Renal cortex interstitium (tissue), 15 donors: ENCODE results near the gene TFCP2. TPM values are rescaled to one million over a fixed set of nuclear protein-coding genes. Genes with fewer than 3 reads are reported as not detected.
A peak's percentile ranks its signal among the peaks of the same experiment; 100 is the strongest.
"Not testable (repeated sequence)": the region's sequence is repeated elsewhere in the genome, so short reads cannot be mapped to it uniquely, and the experiment has no call there.

Experiments
- DNase-seq, 11 donors: peaks; one replicate each; pipeline ENCODE4 v3.0.0-alpha.2; 2013; ENCODE audit warnings: low read depth in 9 of 11, low spot score in 4 of 11; ENCODE audit errors: extremely low read depth in 1 of 11
- long read RNA-seq, 16 experiments: transcript quantifications; one replicate each; lab custom pipeline, GENCODE V29; 2026
- polyA plus RNA-seq, 3 donors: library from polyadenylated mRNA; unstranded; fragments of 120-200 nt; gene quantifications; one replicate each; pipeline ENCODE4 v1.2.1, GENCODE V29; 2013; ENCODE audit not compliant: insufficient read length in 3 of 3

TFCP2 gene
- polyA plus RNA-seq, result 10 to 100 TPM; 53.0 to 55.1 (median 54.1) TPM
- long read RNA-seq, donor 1, partial matches to known transcripts, result 0 of 2 reads
- long read RNA-seq, donor 1, other reads (novel, unspliced or antisense), result 0 of 2 reads
- long read RNA-seq, donor 2, partial matches to known transcripts, result 0 of 1 reads
- long read RNA-seq, donor 2, other reads (novel, unspliced or antisense), result 0 of 1 reads
- long read RNA-seq, donor 3, transcript TFCP2-201 (15 exons, 3,546 nt), result major isoform, 5 of 5 reads
- long read RNA-seq, donor 3, partial matches to known transcripts, result 0 of 5 reads
- long read RNA-seq, donor 3, other reads (novel, unspliced or antisense), result 0 of 5 reads
- long read RNA-seq, donor 4, partial matches to known transcripts, result 0 of 3 reads
- long read RNA-seq, donor 4, other reads (novel, unspliced or antisense), result 0 of 3 reads
- long read RNA-seq, donor 5, result 0 reads
- long read RNA-seq, donor 6, partial matches to known transcripts, result 0 of 2 reads
- long read RNA-seq, donor 6, other reads (novel, unspliced or antisense), result 0 of 2 reads
- long read RNA-seq, donor 7, partial matches to known transcripts, result 0 of 2 reads
- long read RNA-seq, donor 7, other reads (novel, unspliced or antisense), result 0 of 2 reads
- long read RNA-seq, donor 8, partial matches to known transcripts, result 0 of 3 reads
- long read RNA-seq, donor 8, other reads (novel, unspliced or antisense), result 0 of 3 reads
- long read RNA-seq, donor 9, partial matches to known transcripts, result 0 of 1 reads
- long read RNA-seq, donor 9, other reads (novel, unspliced or antisense), result 0 of 1 reads
- long read RNA-seq, donor 10, partial matches to known transcripts, result 0 of 2 reads
- long read RNA-seq, donor 10, other reads (novel, unspliced or antisense), result 0 of 2 reads
- long read RNA-seq, donor 11, partial matches to known transcripts, result 0 of 2 reads
- long read RNA-seq, donor 11, other reads (novel, unspliced or antisense), result 0 of 2 reads
- long read RNA-seq, donor 12, partial matches to known transcripts, result 39 of 97 reads
- long read RNA-seq, donor 12, other reads (novel, unspliced or antisense), result 56 of 97 reads
- long read RNA-seq, donor 13, result 0 reads
- long read RNA-seq, donor 14, transcript TFCP2-201 (15 exons, 3,546 nt), result major isoform, 5 of 5 reads
- long read RNA-seq, donor 14, partial matches to known transcripts, result 0 of 5 reads
- long read RNA-seq, donor 14, other reads (novel, unspliced or antisense), result 0 of 5 reads
- long read RNA-seq, donor 15, result 0 reads
- long read RNA-seq, donor 16, transcript TFCP2-201 (15 exons, 3,546 nt), result major isoform, 5 of 5 reads
- long read RNA-seq, donor 16, partial matches to known transcripts, result 0 of 5 reads
- long read RNA-seq, donor 16, other reads (novel, unspliced or antisense), result 0 of 5 reads

DNA sequence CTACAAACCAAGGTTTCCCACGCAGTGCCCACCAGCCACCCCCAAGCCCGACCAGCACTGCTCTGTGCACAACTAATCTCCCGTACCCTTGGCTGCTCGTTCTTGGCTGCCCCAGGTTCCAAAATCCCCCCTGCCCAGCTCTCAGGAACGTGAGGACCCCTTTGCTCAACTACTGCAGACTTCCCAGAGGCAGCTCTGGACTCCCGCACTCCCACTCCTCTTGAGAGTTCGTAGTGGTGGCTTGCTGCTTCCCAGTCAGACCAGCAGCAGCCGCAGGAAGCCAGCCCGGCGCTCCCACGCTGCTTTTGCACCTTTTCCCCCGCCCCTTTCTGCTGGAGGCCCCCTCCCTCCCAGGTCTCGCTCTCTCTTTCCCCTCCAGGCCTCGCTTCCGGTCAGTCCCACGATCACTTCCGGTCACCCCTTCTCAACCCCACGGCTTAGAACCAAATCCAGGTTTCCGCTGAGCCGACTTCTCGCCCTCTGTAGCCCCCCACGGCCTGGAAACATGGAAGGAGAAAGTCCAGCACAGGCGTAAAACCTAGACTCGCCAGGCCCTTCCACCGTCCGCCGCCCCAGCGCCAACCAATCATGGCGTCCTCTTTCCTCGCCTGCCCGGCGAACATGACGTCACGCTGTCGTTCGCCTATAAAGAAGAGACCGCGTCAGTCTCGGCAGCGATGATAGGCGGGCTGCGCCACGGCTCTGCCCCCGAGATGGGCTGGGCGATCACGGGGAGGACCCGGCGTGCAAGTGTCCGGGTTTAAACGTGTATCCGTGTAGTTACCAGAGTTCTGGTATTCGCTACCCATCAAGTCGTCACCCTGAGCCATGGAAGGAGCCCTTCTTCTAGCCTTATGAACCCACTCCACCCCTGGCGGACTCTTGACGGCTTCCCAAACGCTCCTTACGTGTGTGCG is at the start of gene TFCP2:
TSS of gene TFCP2 (minus strand) at position 621 of the 917 bp plus-strand sequence. CDS start 713 bp downstream, outside the sequence.
- peak; percentile 91 to 96 (median 94) for DNase-seq

- no peak for DNase-seq
These were observed 49.5 kb upstream of the TFCP2 start for GRCh38 chr12:51222461-51222860.

- not testable (repeated sequence) for DNase-seq
These were observed 46.9 kb upstream of the TFCP2 start for GRCh38 chr12:51219857-51220256.

- DNase-seq, result no peak
These were observed 46.4 kb upstream of the TFCP2 start for GRCh38 chr12:51219322-51219721.

GRCh38 chr12:51218607-51219161 is 45.7 kb upstream of the TFCP2 start:
- DNase-seq, result peak in 1 of 11 donors; percentile 39

- peak; percentile 74 to 90 (median 83) for DNase-seq
These were observed 45.2 kb upstream of the TFCP2 start, which contains the start of gene POU6F1 for GRCh38 chr12:51217968-51218606. TSS of gene POU6F1 (minus strand) at chr12:51218062. CDS start at chr12:51206836, 11,226 bp downstream.

GRCh38 chr12:51217133-51217967 is 44.4 kb upstream of the TFCP2 start:
- peak in 5 of 11 donors; percentile 28 to 36 (median 33) for DNase-seq

DNA sequence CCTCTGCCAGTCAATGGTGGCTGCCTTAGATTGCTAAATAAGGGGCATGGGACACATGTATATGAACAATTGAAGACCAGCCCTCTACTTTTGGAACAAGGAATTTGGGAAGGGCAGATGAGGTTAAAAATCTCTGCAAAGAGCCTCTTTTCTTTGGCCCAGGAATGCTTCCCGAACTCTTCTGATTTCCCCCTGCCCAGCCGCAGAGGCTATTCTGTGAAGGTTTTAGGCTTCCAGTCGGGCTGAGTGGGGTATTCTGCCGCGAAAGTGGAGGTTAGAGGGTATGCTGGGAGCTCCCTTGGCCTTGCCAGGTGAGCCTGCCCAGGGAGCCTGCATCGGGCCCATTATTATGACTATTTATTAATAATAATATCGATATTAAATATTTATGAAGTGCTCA is 43.7 kb upstream of the TFCP2 start:
- no peak for DNase-seq

- no peak for DNase-seq
These were observed 42.0 kb upstream of the TFCP2 start for GRCh38 chr12:51214895-51215294.

DNA sequence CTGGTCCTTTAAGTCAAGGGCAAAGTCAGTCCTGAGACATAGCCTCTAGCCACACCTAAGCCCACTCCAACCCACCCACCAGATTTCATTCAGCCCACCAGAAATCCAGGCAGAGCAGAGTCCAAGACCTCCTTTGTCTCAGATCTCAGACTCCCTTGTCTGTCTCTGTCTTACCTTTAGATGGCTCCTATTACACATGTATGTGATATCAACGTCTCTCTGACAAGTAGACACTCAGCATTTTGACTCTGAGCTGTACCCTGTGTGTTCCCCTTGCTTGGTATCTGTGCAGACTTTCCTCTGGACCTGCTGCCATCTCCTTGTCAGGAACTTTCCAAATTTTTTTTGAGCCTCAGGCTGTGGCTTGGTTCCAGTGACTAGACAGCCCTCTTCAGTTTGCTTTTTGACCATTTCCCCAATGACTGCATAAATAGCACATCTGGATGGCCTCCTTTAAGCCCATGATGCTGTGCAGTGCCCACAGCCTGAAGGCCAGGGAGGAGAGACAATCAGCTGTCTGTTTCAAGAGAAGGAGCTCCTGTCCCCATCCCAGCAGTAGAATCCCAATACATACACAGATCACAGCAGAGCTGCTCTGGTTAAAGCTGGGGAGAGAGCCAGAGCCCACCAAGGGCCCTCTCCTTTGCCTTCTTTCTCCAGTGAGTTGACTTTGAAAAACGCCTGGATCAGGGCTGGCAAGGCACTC is 37.9 kb upstream of the TFCP2 start:
- no peak for DNase-seq

GRCh38 chr12:51209259-51209658 is 36.3 kb upstream of the TFCP2 start:
- no peak for DNase-seq

- DNase-seq, result no peak
These were observed 35.2 kb upstream of the TFCP2 start for GRCh38 chr12:51208016-51208660.

DNA sequence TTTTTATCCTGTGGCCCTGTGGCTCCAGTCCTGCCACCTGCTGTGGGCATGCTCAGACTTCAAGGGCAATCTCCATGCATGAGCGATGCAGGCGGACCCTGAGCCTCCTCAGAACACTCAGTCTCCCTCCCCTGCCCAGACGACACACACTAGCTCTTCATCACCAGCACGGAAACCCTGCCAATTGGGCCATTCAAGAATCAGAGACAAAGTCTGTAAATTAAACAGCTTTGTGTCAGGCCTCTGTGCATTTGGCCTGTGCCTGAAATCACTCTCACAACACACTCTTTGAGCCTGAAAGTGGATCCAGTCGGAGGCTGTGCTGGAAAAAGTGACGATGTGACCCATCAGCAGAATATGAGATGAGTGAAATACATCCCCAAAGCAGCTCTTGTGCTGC is 32.4 kb upstream of the TFCP2 start:
- DNase-seq, result no peak

- no peak for DNase-seq
These were observed 29.8 kb upstream of the TFCP2 start for GRCh38 chr12:51202718-51203117.

DNA sequence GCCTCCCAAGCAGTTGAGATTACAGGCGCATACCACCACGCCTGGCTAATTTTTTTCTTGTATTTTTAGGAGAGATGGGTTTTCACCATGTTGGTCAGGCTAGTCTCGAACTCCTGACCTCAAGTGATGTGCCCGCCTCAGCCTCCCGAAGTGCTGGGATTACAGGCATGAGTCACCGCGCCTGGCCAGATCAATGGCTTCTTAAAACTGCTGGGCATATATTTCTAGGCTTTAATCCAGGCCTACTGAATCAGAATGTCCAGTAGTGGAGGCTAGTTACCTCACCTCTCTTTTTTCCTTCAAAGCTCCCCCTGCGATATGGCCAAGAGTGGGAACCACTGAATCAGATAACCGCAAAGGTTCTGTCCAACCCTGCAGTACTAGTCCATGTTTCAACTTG is 27.9 kb upstream of the TFCP2 start:
- no peak for DNase-seq
